CD4-positive, alpha-beta T cell treated with Interleukin-15 for 4 hours (primary cell): ENCODE results near the gene ZNF175.
"Not testable (repeated sequence)": the region's sequence is repeated elsewhere in the genome, so short reads cannot be mapped to it uniquely, and the experiment has no call there.

ENCODE experiments used
- DNase-seq: peaks from one replicate; pipeline ENCODE4 v3.0.0-alpha.2; 2020; ENCODE audit warnings: low spot score

Gene ZNF175

DNA sequence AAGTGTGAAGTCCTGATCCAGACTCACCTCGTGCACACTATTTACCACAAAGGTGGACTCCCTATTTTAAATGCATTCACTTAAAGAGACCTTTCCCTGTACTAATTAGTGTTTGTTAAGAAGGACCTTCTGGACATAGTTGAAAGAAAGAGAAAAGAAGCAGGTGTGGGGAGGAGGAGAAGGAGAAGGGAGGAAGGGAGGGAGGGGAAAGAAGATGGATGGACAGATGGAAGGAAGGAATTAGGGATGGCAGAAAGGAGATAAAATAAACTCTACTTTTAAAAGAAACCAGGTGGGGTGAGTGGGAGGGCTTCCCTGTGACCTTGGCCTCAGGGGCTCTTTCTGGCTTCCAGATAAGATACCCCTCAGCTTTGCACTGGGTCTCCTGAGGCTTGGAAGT lies 21.4 kb downstream of the ZNF175 start:
- no peak for DNase-seq

DNA sequence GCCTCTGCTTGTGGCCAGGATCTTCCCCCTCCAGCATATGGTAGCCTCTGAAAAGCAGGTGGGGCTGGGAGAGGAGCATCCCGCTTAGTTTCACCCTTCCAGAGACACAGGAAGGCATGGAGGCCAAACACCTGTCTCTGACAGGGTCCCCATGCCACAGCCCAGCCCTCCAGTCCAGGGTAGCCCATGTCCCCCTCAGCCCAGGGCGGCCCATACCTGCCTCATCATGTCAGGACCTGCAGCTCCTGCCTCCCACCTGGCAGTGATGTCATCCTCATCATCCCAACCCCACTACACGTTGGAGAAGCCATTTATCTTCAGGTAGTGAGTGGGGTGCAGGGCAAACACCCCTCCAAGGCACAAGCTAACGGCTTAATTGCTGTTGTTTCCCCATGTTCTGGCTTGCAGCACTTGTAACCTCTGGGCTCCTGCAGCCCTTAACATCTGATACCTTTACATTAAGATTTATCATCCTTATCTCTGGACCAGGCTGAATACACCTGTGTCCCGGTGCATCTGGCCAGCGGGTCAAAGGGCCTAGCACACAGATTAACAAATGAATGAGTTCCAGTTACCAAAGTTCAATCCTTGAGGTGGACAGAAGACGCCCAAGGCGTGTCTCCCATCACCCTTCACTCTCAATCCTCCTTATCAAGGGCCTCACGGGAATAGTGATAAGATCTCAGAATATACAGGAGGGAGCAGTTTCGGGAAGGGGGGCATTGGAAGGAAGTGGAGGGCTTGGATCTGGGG lies 22.2 kb downstream of the ZNF175 start:
- no peak for DNase-seq

DNA sequence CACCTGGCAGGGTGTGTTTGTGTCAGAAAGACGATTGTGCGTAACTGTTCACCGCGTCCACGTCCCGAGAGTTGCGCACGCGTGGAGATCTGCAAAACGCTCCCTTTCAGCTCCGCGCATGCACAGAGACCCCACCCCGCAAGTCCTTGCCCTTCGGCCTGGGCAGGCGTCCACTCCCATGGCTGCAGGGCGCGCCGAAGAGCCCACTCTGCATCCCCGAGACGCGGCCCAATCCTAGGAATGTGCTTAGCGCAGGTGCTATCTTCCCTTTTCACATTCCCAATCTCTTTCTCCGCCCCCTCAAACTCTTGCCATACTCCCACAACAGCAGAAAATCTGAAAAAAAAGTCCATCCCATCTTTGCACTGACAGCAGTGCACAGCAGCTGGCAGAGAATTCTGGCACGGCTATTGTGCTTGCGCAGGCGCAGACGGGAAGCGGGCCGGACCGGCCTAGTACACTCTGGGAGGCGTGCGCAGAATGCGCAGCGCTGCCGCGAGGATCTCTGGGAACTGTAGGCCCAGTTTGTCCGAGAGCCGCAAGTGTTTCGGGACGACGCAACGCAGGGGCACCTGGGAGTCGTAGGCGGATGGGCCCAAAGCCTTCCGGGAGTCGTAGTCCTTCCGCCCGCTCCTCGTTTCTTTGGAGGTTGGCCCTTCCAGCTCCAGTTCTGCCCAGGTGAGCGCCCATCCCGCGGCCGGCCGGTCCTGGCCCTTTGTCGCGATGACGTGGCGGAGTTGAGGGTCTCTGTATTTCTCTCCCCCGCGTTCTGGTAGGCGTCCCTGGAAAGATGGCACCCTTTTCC lies 23.1 kb downstream of the ZNF175 start:
- DNase-seq, result peak; percentile 96

DNA sequence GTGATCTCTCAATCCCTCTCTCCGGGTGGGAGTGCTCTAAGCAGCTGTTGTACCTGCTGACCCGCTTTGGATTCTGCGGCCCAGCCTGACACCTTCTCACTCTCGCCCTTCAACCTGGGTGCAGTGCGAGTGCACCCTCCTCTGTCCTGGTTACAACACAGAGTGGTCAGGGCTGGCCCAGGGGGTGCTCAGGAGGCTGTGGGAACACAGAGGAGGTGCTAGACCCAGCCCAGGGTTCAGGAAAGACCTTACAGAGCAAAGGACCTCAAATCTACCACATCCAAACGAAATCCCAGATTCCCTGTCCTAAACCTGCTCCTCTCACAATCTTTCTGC lies 23.7 kb downstream of the ZNF175 start:
- no peak for DNase-seq

DNA sequence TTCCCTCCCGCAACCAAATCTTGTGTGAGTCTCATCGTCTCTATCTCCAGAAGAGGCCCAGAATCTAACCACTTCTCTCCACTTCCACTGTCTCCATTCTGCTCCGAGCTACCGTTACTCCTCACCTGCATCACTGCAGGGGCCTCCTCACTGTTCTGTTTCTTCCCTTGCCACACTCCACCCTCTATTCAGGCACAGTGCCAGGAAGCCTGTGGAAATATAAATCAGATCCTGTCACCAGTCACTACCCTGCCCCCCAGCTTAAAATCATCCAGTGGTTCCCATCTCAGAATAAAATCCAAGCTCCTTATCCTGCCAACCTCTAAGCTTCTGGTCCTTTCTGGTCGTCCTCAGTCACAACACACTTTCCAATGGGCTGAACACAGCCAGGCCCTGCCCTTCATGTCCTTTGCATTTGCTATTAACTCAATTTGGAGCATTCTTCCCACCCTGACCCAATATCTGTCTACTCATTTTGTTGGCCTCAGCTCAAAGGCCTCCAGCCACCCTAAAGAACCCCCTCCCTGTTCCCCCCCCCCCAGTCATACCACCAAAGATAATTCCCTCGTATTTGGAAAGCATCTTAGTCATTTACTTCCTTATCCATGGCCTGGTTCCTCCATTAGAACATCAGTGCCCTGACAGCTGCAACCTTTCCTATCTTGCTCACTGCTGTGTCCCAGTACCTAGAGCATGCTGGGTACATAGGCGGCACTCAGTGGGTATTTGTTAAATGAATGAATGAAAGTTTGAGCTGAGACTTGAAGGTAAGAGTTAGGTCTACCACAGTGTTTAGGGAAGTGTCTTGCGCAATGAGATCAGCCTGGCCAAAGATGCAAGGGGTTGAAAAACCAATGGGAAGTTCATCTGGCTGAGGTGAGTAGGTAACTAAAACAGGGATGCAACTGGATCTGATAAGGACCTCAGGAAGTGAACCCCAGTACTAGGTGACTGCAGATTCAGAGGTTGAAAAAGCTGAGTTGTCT lies 24.4 kb downstream of the ZNF175 start:
- DNase-seq, result no peak

DNA sequence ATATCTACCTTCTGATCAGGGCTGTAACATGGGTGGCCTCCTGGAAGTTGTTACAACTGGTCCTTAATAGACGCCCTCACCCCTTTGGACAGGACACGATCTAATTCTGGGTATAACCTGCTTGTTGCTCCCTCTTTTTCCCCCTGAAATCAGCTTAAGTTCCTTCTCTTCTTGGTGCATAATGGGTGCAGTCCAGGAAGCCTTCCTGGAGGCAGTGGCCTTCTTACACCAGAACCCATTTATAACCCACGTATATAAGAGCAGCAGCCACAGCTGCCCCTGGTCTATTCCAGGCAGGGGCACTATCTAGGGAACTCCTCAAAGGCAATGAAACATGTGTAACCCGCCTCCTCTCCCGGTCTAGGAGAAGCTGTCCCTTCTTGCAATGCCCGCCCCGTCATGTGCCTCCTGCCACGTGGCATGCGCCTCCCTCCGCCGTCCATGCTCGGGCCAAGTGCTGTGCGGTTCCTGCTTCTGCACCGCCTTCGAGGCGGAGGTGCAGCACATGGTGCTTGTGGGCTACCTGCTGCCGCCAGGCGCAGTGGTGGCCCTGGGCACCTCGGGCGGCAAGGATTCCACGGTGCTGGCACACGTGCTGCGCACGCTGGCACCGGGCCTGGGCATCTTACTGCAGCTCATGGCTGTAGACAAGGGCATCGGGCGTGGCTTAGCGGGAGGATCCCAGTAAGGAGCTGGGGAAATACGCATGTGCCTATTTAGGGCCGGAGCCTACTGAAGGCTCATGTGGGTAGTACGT lies 27.3 kb downstream of the ZNF175 start:
- DNase-seq, result no peak

DNA sequence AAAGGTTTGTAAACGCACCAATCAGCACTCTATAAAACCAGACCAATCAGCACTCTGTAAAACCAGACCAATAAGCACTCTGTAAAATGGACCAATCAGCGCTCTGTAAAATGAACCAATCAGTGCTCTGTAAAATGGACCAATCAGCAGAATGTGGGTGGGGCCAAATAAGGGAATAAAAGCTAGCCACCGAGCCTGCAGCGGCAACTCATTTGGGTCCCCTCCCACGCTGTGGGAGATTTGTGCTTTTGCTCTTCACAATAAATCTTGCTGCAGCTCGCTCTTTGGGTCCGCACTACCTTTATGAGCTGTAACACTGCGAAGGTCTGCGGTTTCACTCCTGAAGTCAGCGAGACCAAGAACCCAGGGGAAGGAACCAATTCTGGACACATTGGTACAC lies 28.0 kb downstream of the ZNF175 start:
- no peak for DNase-seq

DNA sequence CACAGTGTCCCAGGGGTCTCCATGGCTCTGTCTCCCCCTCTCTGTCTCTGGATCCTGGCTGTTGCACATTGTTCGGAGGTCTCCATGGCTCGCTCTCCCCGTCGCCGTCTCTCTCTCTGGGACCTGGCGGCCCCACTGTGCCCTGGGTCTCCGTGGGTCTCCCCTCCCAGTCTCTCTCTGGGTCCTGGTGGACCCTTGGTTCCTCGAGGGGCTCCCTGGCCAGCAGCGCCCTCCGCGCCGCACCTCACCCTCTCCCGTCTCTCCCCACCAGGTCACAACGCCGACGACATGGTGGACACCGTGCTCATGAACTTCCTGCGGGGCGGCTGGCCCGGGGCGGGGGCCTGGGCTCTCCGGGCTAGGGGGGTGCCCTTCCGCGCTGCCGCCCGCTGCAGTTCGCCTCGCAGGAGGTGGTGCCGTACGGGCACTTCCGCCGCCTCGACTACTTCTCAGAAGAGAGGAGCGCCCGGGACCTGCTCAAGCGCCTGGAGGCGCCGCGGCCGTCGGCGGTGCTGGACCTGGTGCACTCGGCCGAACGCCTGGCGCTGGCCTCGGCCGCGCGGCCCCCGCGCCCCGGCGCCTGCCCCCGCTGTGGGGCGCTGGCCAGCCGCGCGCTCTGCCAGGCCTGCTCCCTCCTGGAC lies 30.0 kb downstream of the ZNF175 start:
- DNase-seq, result no peak

DNA sequence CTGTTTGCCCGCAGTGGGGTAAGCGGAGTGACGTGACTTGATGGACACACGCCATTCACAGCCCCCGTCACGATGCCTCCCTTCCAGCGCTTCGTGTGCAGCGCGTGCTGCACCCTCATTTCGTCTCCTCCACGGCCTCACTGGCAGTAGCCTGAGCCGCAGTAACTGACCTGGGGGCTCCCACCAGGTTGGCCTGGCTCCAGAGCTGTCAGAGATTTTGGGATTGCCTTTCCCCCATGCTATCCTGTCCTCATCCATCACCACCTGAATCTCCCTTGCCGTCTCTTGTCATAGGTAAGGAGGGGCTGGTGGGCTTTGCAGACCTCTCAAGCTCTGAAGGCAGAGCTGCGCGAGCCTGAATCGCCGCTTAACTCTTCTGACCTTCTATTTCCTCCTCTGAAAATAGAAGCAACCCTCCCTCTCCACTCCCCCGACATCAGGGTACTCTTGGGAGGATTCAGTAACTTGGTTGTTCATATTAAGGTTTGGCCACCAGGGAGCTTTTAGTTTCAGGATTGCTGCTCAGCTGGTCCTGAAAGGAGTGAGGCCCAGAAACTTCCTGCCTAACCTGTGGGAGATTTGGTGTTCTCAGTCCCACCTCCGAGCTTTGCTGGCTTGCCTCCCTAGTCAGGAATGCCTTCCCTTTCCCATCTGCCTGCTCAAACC lies 31.2 kb downstream of the ZNF175 start:
- no peak for DNase-seq

DNA sequence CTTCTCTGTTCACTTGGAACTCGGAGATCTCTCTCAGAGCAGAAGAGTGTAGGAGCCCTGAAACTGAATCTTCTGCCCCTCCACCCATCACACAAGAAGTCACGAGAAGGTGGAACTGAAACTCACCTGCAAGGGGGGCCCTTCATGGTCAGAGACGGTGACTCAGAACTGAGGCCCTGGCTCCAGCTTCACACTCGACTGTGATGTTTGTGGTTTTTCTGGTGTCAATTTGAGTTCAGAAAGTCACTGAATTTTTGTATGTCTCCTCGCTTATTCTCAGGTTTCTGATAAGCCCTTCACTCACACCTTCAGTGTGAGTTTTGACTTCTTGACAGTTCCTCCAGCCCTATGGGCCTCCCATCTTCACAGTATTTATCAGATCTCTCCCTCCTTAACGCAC lies 36.0 kb downstream of the ZNF175 start:
- no peak for DNase-seq

DNA sequence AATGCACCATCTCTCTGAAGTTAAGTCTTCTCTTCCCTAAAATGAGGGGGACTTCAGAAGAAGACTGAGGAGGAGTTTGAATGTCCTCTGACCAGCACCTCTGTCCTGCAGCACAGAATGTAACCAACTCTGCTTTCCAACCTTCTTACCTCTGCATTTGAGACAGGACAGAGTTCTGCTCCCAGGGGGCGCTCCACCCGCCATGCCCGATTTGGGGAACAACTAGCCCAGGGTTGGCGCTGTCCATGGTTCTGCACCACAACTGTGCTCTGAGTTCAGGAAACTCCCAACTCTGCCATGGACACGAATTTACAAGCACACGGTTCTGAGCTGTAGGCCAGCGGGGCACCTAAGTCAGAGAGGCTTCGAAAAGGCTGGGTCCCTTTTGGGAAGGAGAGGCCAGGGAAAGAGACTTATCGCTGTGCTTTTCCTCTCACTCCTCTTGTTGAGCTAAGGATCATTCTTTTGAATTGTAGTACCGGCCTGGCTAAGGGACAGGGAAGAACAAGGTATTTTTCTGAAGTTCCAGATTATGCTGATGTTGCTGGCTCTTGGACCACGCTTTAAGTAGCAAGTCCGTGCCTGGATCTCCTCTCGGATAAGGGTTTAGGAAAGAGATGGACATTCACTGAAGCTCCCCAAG lies 37.0 kb downstream of the ZNF175 start:
- DNase-seq, result peak; percentile 44

DNA sequence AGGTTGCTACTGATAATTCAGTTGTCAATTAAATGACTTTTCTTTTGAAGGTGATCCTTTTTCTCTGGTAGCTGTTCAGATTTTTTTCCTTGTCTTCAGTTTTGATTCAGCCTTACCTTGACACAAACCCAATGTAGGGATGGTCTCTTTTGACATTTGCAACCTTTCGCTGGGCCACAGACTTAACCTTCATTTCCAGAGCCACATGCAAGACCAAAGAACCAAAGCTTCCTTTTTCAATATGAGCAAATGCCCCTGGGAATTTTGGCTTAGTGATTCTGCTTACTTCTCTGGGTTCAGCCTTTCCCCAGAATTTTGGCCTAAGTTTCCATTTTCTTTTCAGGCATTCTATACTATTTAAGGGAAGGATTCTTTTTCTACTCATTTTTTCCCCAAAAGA lies 39.5 kb downstream of the ZNF175 start:
- DNase-seq, result no peak

DNA sequence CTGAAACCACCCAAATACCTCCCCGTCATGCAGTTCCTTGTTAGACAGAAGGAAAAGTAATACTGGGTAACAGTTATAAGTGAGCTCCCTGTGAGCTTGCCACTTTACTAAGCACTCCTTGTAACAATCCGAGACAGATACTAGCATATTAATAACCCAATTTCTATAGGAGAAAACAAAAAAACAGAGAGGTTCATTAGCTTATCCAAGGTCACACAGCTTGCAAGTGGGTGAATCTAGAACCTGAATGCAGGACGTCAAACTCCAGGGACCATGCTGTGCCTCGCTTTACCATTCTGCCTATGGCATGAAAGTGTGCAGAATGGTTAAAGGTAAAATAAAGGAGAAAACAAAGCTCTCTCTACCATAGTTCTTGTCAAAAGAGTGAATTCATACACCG lies 43.7 kb downstream of the ZNF175 start:
- no peak for DNase-seq

DNA sequence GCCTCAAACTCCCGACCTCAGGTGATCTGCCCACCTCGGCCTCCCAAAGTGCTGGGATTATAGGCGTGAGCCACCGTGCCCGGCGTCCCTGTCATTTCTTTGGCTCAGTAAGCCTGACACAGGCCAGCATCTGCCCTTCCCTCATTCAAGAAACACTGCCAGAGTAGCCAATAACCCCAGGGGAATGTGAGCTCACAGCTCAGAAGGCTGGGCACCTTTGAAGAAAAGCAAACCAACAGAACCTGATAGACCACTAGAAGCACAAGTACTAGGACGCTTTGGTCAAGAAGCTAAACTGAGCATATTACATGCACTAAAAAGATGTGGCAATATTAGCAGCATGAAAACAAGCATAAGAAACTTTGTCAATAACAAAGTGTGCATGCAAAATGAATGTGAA lies 44.9 kb downstream of the ZNF175 start:
- DNase-seq, result no peak

DNA sequence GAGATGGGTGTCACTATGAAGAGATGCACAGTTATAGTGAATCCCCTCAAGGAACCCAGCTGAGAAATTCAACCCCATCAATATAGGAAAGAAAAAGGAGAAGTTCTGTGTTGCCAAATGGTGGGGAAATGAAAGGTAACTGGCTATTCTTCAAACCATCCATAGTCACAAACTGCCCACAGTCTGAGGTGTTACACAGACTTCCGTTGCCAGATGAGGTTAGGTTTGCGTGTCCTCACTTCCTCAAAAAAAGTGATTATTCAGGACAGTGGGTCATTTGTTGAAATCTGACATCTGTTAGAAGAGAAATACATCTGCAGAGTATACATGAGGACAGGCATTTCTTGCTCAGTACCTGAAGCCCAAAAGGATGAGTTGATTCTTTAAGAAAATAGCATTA lies 50.1 kb downstream of the ZNF175 start:
- DNase-seq, result no peak

DNA sequence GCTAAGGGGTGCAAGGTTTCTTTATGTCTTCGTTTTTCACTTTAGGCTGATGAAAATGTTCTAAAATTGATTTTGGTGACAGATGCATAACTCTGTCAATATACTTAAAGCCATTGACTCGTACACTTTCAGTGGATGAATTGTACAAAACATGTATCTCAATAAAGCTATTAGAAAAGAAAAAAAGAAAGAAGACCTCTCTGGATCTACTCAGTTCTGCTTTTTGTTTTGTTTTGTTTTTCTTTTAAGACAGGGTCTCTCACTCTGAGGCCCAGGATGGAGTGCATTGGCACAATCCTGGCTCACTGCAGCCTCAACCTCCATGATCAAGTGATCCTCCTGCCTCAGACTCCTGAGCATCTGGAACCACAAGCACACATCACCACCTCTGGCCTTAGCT lies 55.6 kb downstream of the ZNF175 start:
- DNase-seq, result no peak

DNA sequence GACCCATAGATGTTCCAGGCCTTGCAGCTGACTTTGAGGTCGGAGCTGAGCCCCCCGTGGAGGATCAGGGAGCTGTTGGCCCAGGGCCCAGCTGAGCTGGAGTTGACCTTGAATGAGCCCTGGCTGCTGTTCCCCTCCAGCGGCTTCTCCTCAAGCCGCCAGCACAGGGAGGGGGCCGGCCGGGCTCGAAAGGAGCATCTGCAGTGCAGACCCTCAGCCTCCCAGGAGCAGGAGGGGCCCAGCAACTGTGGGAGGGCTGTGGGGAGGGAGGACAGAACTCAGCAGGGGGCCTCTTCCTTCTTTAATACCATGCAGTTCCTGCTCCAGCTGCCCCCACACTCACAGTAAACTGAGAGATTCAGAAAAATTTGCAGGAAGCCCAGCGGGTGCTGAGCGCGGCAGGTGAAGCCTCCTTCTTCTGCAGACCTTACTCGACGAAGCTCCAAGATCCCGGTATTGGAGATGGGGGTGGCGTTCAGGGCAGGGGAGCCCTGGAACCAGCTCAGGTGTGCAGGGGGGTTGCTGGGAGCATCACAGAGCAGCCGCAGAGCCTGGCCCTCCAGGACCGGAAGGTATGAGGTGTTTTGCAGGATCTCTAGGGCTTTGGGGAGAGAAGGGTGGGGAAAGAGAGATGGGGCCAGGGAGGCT lies 56.5 kb downstream of the ZNF175 start:
- DNase-seq, result no peak

DNA sequence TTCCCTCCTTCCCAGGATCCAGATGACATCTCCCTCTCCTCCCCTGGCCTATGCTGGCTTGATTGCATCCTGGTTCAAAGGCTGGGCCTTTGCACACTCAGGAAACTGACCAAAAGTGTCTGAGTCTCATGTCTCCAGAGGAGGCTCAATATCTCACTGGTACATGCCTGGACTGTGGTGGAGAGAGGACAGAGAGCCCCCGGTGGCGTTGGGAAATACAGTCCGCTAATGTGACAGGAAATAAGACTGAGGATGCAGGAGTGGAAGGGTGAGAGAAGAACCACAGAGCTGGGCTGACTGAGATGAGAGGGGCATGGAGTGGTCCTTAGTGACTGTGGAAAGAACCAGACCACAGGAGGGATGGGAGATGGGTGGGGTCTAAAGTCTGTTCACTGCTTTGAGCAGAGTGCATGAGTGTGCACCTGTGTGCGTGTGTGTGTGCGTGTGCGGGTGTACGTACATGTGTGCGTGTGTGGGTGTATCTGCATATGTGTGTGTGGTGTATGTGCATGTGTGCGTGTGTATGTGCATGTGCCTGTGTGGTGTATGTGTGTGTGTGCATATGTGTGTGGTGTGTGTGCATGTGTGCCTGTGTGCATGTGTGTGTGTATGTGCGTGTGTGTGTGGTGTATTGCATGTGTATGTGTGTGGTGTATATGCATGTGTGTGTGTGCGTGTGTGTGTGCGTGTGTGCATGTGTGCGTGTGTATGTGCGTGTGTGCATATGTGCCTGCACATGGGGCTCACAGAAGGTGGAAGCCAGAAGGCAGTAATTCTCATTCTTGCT lies 57.3 kb downstream of the ZNF175 start:
- DNase-seq, result no peak

DNA sequence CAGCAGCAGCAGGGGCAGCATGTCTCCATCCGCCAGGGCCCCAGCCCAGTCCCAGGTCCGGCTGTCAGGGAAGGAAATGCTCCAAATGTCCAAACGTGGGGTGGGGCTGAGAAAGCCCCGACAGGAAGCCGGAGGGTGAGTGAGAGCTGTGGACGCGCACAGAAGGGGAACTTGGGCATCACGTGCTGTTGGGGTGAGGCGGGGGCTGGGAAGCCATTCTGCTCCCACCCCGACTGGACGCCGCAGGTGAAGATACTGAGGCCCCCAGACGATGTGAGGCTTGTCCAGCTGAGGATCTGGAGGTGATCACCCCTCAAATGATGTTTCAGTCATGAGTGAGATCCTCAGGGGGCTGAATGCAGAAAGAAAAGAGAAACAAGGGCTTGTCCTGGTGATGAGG lies 59.2 kb downstream of the ZNF175 start, which contains the start of gene SIGLEC5:
Gene SIGLEC5 (minus strand): TSS at position 87 of the 400 bp plus-strand sequence. CDS start 66 bp downstream, at position 21.
- not testable (repeated sequence) for DNase-seq
